Transverse colon (tissue), 4 donors: Measurements from ENCODE around the gene SRXN1. TPM values are rescaled to one million over a fixed set of nuclear protein-coding genes. Genes with fewer than 3 reads are reported as not detected.
A peak's percentile ranks its signal among the peaks of the same experiment; 100 is the strongest.

Experiments
- DNase-seq: peaks from one replicate; pipeline ENCODE4 v3.0.0-alpha.2; 2019
- H3K27ac ChIP-seq, 4 donors: fragments of 200-600 bp; sonication (generic); 2 replicates each; pipeline ENCODE4 v1.5.1; 2016 to 2018; ENCODE audit warnings: inconsistent platforms in 4 of 4
- H3K27me3 ChIP-seq: fragments of 200-600 bp; sonication (generic); 2 replicates; pipeline ENCODE4 v1.5.1; 2017; ENCODE audit warnings: inconsistent platforms
- H3K36me3 ChIP-seq, 4 donors: fragments of 200-600 bp; sonication (generic); 2 replicates each; pipeline ENCODE4 v1.5.1; 2017 to 2019; ENCODE audit warnings: inconsistent platforms in 4 of 4
- H3K4me1 ChIP-seq, 4 donors: fragments of 200-600 bp; sonication (generic); 2 replicates each; pipeline ENCODE4 v1.5.1; 2017 to 2020; ENCODE audit warnings: inconsistent platforms in 4 of 4
- H3K4me3 ChIP-seq, 4 donors: fragments of 200-600 bp; sonication (generic); 1 replicate in 1 of 4; 2 replicates in 3 of 4; pipeline versions ENCODE4 v1.5.1 to v1.6.1; 2017 to 2019; ENCODE audit warnings: inconsistent platforms in 4 of 4
- H3K9me3 ChIP-seq, 2 donors: fragments of 200-600 bp; sonication (generic); 2 replicates each; pipeline ENCODE4 v1.5.1; 2017 to 2019; ENCODE audit warnings: inconsistent platforms in 2 of 2
- CTCF ChIP-seq, 5 experiments: fragments of 200-600 bp in 3 of 5; fragments of 450-650 bp in 2 of 5; sonication (generic) in 3 of 5; IDR thresholded peaks; 1 replicate in 2 of 5; 2 replicates in 3 of 5; pipeline ENCODE4 v1.5.1; 2016 to 2017; ENCODE audit warnings: antibody characterized with exemption in 5 of 5, inconsistent platforms in 3 of 5, mild to moderate bottlenecking in 2 of 5, moderate library complexity in 1 of 5
- EP300 ChIP-seq: sonication (generic); formaldehyde crosslinking; IDR thresholded peaks from one replicate; pipeline ENCODE4 v1.6.1; 2017; ENCODE audit warnings: antibody characterized with exemption, low read depth
- POLR2A ChIP-seq: fragments of 450-650 bp; IDR thresholded peaks from one replicate; pipeline ENCODE4 v1.6.1; 2016; ENCODE audit warnings: antibody characterized with exemption, mild to moderate bottlenecking, moderate library complexity
- POLR2AphosphoS5 ChIP-seq, 3 donors: sonication (generic); formaldehyde crosslinking; IDR thresholded peaks; one replicate each; pipeline ENCODE4 v1.6.1; 2016; ENCODE audit warnings: antibody characterized with exemption in 3 of 3
- WGBS, 2 donors: methylation state at CpG; one replicate each; pipeline ENCODE4 v1.1.5; 2018; ENCODE audit warnings: low coverage in 1 of 2; 5-methylcytosine and 5-hydroxymethylcytosine counted together
- in situ Hi-C, 4 donors: fragments of 200-750 bp; cut with MboI; loops; one replicate each; pipeline versions ENCODE4 v1.15.0 to v1.15.1; 2017; ENCODE audit warnings: low sequenced_read_pairs in 3 of 4, low pct_ligation_motif_present in 1 of 4, low pct_unique_long_range_greater_than_20kb in 1 of 4
- intact Hi-C: fragments of 100-400 bp; cut with DNase I; formaldehyde crosslinking; loops from one replicate; pipeline ENCODE4 v1.15.1; 2023; ENCODE audit warnings: low total_unique reads
- total RNA-seq, 4 donors: library from RNA; depleted of rRNA; stranded (reverse); fragments of >200 nt; gene quantifications; one replicate each; pipeline ENCODE4 v1.1.0, GENCODE V29; 2016

Gene SRXN1
- total RNA-seq, 4 donors from 2014 or later = 8.6 to 43.0 (median 21.2) TPM

- peaks cover 0 to 15% (median 7%) of the 10 kb centered on the region in 4 donors for H3K36me3 ChIP-seq
- H3K9me3 ChIP-seq = no peaks in the 10 kb centered on the region
- TF ChIP-seq POLR2A (no peak), CTCF (IDR thresholded peaks at IDR 0.05) (peak in 1 of 5 experiments; percentile 14)
- no peak for DNase-seq
- peaks cover 0 to 22% (median 12%) of the 10 kb centered on the region in 4 donors for H3K4me1 ChIP-seq
- WGBS, 2 donors = 81 to 83% methylated on average over 5 of the region's 5 CpGs
- no peak overlapping the region for H3K4me3 ChIP-seq
- no peaks in the 10 kb centered on the region for H3K27me3 ChIP-seq
- intact Hi-C loops (no loop called here), in situ Hi-C loops (loop anchor here in 1 of 4 donors (10.0 kb wide), 1 partner anchor 86 kb away; no protein-coding TSS in a partner anchor)
- H3K27ac ChIP-seq = no peak overlapping the region
Observed at GRCh38 chr20:650954-651353, 2.0 kb downstream of the SRXN1 start.

- Histone ChIP-seq H3K4me1 (peaks cover 0 to 29% (median 12%) of the 10 kb centered on the region in 4 donors), H3K36me3 (peaks cover 0 to 15% (median 7%) of the 10 kb centered on the region in 4 donors), H3K27me3 (no peaks in the 10 kb centered on the region), H3K27ac (no peak overlapping the region), H3K9me3 (no peaks in the 10 kb centered on the region), H3K4me3 (no peak overlapping the region)
- intact Hi-C loops = no loop called here
- no peak for DNase-seq
- WGBS, 2 donors = 91% methylated on average over 5 of the region's 5 CpGs; no CpG with 5 or more reads in 1 of the 2 donors
- no peak for TF ChIP-seq CTCF (IDR thresholded peaks at IDR 0.05)
- TF ChIP-seq POLR2A = no peak
- TF ChIP-seq EP300 = no peak
- no peak for TF ChIP-seq POLR2AphosphoS5 (IDR thresholded peaks at IDR 0.05)
- in situ Hi-C loops = loop anchor here in 1 of 4 donors (10.0 kb wide), 1 partner anchor 85 kb away; no protein-coding TSS in a partner anchor
Observed at GRCh38 chr20:650281-650680, 2.7 kb downstream of the SRXN1 start.

GRCh38 chr20:647479-648019 is 5.5 kb downstream of the SRXN1 start:
- intact Hi-C loops (loop anchor here (2.0 kb wide), 1 partner anchor 79 kb away; no protein-coding TSS in a partner anchor), in situ Hi-C loops (loop anchor here in 3 of 4 donors (10.0 kb wide), 3 partner anchors 83 to 293 kb away; no protein-coding TSS in a partner anchor)
- no peak overlapping the region for H3K4me3 ChIP-seq
- H3K27me3 ChIP-seq = peaks cover 8% of the 10 kb centered on the region
- DNase-seq = no peak
- TF ChIP-seq CTCF (IDR thresholded peaks at IDR 0.05) (no peak), POLR2AphosphoS5 (IDR thresholded peaks at IDR 0.05) (no peak), POLR2A (no peak), EP300 (no peak)
- no peaks in the 10 kb centered on the region for H3K9me3 ChIP-seq
- peaks cover 0 to 15% (median 7%) of the 10 kb centered on the region in 4 donors for H3K36me3 ChIP-seq
- 92% methylated on average over 2 of the region's 2 CpGs; no CpG with 5 or more reads in 1 of the 2 donors for WGBS, 2 donors
- H3K27ac ChIP-seq = no peak overlapping the region
- peaks cover 0 to 19% (median 9%) of the 10 kb centered on the region in 4 donors for H3K4me1 ChIP-seq

GRCh38 chr20:646868-647233 is 6.1 kb downstream of the SRXN1 start:
- H3K27me3 ChIP-seq = peaks cover 11% of the 10 kb centered on the region
- WGBS, 2 donors = 86 to 94% methylated on average over 1 to 2 of the region's 2 CpGs
- DNase-seq = no peak
- H3K4me3 ChIP-seq = no peak overlapping the region
- no peak for TF ChIP-seq CTCF (IDR thresholded peaks at IDR 0.05)
- no peak for TF ChIP-seq POLR2AphosphoS5 (IDR thresholded peaks at IDR 0.05)
- no peak for TF ChIP-seq EP300
- no peak for TF ChIP-seq POLR2A
- no peak overlapping the region for H3K27ac ChIP-seq
- H3K4me1 ChIP-seq = peaks cover 0 to 12% (median 4%) of the 10 kb centered on the region in 4 donors
- intact Hi-C loops (loop anchor here (2.0 kb wide), 1 partner anchor 78 kb away; no protein-coding TSS in a partner anchor), in situ Hi-C loops (loop anchor here in 3 of 4 donors (10.0 kb wide), 3 partner anchors 82 to 292 kb away; no protein-coding TSS in a partner anchor)
- no peaks in the 10 kb centered on the region for H3K9me3 ChIP-seq
- H3K36me3 ChIP-seq = peaks cover 0 to 15% (median 7%) of the 10 kb centered on the region in 4 donors
